Panc1 (cell line): Measurements from ENCODE around the gene DLL4. TPM values are rescaled to one million over a fixed set of nuclear protein-coding genes. Genes with fewer than 3 reads are reported as not detected.
A peak's percentile ranks its signal among the peaks of the same experiment; 100 is the strongest.

Source experiments
- ATAC-seq: fragments of 200-7000 bp; cut with Tn5 transposase; 2 replicates; pipeline ENCODE4 v1.9.1; 2020; ENCODE audit warnings: mild to moderate bottlenecking, moderate library complexity
- BruUV-seq: library from RNA; stranded (reverse); fragments of 400-500 nt; replicated peaks from 2 replicates; lab custom pipeline; 2021; lab: Mats Ljungman, UMichigan
- CTCF ChIA-PET: fragments of 300-600 bp; sonication (Branson Sonifier 250); formaldehyde crosslinking; loops from one replicate; lab custom pipeline; 2022; ENCODE audit warnings: antibody characterized with exemption; lab: Charles Lee
- POLR2A ChIA-PET: fragments of 300-600 bp; sonication (Branson Sonifier 250); formaldehyde crosslinking; loops from one replicate; lab custom pipeline; 2022; ENCODE audit warnings: antibody characterized with exemption; lab: Charles Lee
- DNase-seq: peaks from one replicate; pipeline ENCODE4 v3.0.0-alpha.2; 2010; ENCODE audit warnings: low read depth, low spot score
- H3K27ac ChIP-seq: 2 replicates; pipeline ENCODE4 v1.5.1; 2011; ENCODE audit warnings: mild to moderate bottlenecking, low read length, inconsistent platforms
- H3K27me3 ChIP-seq: fragments of 200-500 bp; sonication (Bioruptor generic); 2 replicates; pipeline ENCODE4 v1.6.0; 2014; ENCODE audit warnings: low read length, inconsistent platforms; ENCODE audit not compliant: control insufficient read depth, insufficient read depth
- H3K36me3 ChIP-seq: fragments of 200-500 bp; sonication (Bioruptor generic); 2 replicates; pipeline ENCODE4 v1.5.1; 2014; ENCODE audit warnings: inconsistent platforms, mild to moderate bottlenecking, low read length, moderate library complexity; ENCODE audit not compliant: control insufficient read depth, insufficient read depth
- H3K4me1 ChIP-seq: 2 replicates; pipeline ENCODE4 v1.5.1; 2011; ENCODE audit warnings: inconsistent platforms, mild to moderate bottlenecking, low read length, moderate library complexity; ENCODE audit not compliant: control insufficient read depth, insufficient read depth
- H3K4me3 ChIP-seq, 2 experiments: 2 replicates each; pipeline ENCODE4 v1.5.1; 2011 to 2012; ENCODE audit warnings: low read depth in 2 of 2, low read length in 2 of 2, mild to moderate bottlenecking in 2 of 2, inconsistent platforms in 1 of 2, moderate library complexity in 1 of 2
- H3K9me3 ChIP-seq: fragments of 200-500 bp; sonication (Bioruptor generic); 2 replicates; pipeline ENCODE4 v1.5.1; 2014; ENCODE audit warnings: low read depth, mild to moderate bottlenecking, inconsistent platforms, low read length, moderate library complexity; ENCODE audit not compliant: control insufficient read depth, insufficient read depth
- POLR2AphosphoS5 ChIP-seq: IDR thresholded peaks from 2 replicates; pipeline ENCODE4 v1.6.1; 2012; ENCODE audit warnings: mild to moderate bottlenecking, low read depth, low read length, moderate library complexity
- SIN3A ChIP-seq: IDR thresholded peaks from 2 replicates; pipeline ENCODE4 v1.6.1; 2012; ENCODE audit warnings: low read depth, mild to moderate bottlenecking, low read length, moderate library complexity, borderline replicate concordance; ENCODE audit not compliant: insufficient read depth
- TCF7L2 ChIP-seq: IDR thresholded peaks from 2 replicates; pipeline ENCODE4 v1.6.1; 2011; ENCODE audit warnings: mild to moderate bottlenecking, low read depth, low read length, inconsistent platforms
- in situ Hi-C: cut with HindIII; loops from 2 replicates; pipeline ENCODE4 v1.10.0; 2016; ENCODE audit warnings: low sequenced_read_pairs, low pct_unique_long_range_greater_than_20kb
- intact Hi-C: fragments of 100-400 bp; cut with micrococcal nuclease; formaldehyde crosslinking; loops from one replicate; pipeline ENCODE4 v1.10.0; 2022; ENCODE audit not compliant: unreplicated experiment
- total RNA-seq: library from RNA; stranded (reverse); gene quantifications from one replicate; pipeline ENCODE4 v1.2.1, GENCODE V29; 2021; ENCODE audit not compliant: unreplicated experiment
- TF ChIP-seq, protein P1 (sequence below), 2 experiments: IDR thresholded peaks; 2 replicates each; pipeline ENCODE4 v1.6.1; 2011 to 2012; ENCODE audit warnings: low read depth in 2 of 2, control low read depth in 1 of 2, low read length in 1 of 2, mild to moderate bottlenecking in 1 of 2, moderate library complexity in 1 of 2; ENCODE audit not compliant: insufficient read depth in 1 of 2
- TF ChIP-seq, protein P2 (sequence below): fragments of 450-650 bp; IDR thresholded peaks from 2 replicates; pipeline ENCODE4 v1.5.1; 2017; ENCODE audit warnings: mild to moderate bottlenecking

Gene DLL4
- total RNA-seq, 1 experiment from 2014 or later: 0.31 TPM

GRCh38 chr15:40941068-40941527 lies 12.0 kb downstream of the DLL4 start:
- no TSS peak for BruUV-seq
- intact Hi-C loops: loop anchor here (10.0 kb wide), 1 partner anchor 244 kb away; no protein-coding TSS in a partner anchor
- ChIA-PET CTCF (interaction anchor here (0.6 to 1.6 kb wide), 7 partner anchors 11 to 175 kb away, joined by 3 to 8 read pairs (median 3); partner anchors contain the start of gene INO80), POLR2A (interaction anchor here (0.6 kb wide), 1 partner anchor 40 kb away, joined by 5 read pairs; no protein-coding TSS in a partner anchor)
- peak overlapping the region; percentile 76 for H3K27ac ChIP-seq
- H3K27me3 ChIP-seq: no peaks in the 10 kb centered on the region
- no peaks in the 10 kb centered on the region for H3K9me3 ChIP-seq
- H3K4me3 ChIP-seq: peak overlapping the region; percentile 50 to 51
- no peak; the same call in 1 of the 2 replicates for ATAC-seq
- TF ChIP-seq POLR2AphosphoS5 (no peak), TCF7L2 (no peak), SIN3A (no peak)
- TF ChIP-seq, protein P1, sequence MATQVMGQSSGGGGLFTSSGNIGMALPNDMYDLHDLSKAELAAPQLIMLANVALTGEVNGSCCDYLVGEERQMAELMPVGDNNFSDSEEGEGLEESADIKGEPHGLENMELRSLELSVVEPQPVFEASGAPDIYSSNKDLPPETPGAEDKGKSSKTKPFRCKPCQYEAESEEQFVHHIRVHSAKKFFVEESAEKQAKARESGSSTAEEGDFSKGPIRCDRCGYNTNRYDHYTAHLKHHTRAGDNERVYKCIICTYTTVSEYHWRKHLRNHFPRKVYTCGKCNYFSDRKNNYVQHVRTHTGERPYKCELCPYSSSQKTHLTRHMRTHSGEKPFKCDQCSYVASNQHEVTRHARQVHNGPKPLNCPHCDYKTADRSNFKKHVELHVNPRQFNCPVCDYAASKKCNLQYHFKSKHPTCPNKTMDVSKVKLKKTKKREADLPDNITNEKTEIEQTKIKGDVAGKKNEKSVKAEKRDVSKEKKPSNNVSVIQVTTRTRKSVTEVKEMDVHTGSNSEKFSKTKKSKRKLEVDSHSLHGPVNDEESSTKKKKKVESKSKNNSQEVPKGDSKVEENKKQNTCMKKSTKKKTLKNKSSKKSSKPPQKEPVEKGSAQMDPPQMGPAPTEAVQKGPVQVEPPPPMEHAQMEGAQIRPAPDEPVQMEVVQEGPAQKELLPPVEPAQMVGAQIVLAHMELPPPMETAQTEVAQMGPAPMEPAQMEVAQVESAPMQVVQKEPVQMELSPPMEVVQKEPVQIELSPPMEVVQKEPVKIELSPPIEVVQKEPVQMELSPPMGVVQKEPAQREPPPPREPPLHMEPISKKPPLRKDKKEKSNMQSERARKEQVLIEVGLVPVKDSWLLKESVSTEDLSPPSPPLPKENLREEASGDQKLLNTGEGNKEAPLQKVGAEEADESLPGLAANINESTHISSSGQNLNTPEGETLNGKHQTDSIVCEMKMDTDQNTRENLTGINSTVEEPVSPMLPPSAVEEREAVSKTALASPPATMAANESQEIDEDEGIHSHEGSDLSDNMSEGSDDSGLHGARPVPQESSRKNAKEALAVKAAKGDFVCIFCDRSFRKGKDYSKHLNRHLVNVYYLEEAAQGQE (IDR thresholded peaks at IDR 0.05; ENCODE audit: insufficient read depth in 1 of 2, low read depth in 2 of 2, low read length in 1 of 2): no peak
- TF ChIP-seq, protein P2, sequence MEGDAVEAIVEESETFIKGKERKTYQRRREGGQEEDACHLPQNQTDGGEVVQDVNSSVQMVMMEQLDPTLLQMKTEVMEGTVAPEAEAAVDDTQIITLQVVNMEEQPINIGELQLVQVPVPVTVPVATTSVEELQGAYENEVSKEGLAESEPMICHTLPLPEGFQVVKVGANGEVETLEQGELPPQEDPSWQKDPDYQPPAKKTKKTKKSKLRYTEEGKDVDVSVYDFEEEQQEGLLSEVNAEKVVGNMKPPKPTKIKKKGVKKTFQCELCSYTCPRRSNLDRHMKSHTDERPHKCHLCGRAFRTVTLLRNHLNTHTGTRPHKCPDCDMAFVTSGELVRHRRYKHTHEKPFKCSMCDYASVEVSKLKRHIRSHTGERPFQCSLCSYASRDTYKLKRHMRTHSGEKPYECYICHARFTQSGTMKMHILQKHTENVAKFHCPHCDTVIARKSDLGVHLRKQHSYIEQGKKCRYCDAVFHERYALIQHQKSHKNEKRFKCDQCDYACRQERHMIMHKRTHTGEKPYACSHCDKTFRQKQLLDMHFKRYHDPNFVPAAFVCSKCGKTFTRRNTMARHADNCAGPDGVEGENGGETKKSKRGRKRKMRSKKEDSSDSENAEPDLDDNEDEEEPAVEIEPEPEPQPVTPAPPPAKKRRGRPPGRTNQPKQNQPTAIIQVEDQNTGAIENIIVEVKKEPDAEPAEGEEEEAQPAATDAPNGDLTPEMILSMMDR: no peak
- no peaks in the 10 kb centered on the region for H3K36me3 ChIP-seq
- H3K4me1 ChIP-seq: peaks cover 19% of the 10 kb centered on the region
- DNase-seq: no peak
- in situ Hi-C loops: no loop called here

DNA sequence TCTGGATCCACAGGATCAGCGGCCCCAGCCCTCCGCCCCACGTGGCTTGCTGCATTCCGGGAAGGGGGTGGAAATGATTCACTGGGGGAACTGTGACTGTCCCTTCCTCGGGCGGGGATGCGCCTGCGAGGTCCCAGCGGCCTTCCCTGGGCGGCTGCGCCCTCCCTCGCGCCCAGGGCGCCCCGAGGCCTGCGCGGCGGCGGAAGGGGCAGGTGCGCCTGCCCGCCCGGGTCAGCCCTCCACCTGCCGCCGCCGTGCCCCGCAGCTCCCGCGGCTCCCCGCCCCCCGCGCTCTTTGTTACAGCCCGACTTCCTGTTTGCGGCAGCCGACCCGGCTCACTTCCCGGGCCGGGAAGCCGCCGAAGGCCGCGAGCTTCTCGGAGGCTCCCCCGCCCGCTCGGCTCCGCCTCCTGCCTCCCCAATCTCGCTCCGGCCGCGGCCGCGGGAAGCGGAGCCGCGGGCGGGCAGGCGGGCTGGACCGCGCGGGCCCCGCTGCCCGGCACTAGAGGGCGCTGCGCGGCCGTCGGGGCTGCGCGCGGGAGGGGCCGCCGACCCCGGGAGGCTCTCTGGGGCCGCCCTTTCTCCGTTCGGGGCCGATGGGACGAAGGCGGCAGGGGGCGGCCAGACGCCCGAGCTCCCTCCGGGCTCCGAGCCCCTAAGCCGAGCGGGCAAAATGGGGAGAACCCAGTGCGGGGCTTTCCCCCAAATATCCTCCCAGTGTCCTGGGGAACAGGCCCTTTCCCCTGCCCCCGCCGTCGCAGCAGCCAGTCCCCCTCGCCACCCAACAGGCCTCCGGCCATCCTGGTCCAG lies 12.6 kb downstream of the DLL4 start:
- Histone ChIP-seq H3K27me3 (no peaks in the 10 kb centered on the region), H3K4me1 (peaks cover 19% of the 10 kb centered on the region), H3K27ac (peak overlapping the region; percentile 79), H3K9me3 (no peaks in the 10 kb centered on the region), H3K4me3 (peak overlapping the region; percentile 50 to 51), H3K36me3 (no peaks in the 10 kb centered on the region)
- TF ChIP-seq SIN3A: peak; percentile 18; the same call in 1 of the 2 replicates
- TF ChIP-seq, protein P2: peak; percentile 99
- peak; percentile 54 for TF ChIP-seq POLR2AphosphoS5
- TF ChIP-seq, protein P1 (IDR thresholded peaks at IDR 0.05; ENCODE audit: insufficient read depth in 1 of 2, low read depth in 2 of 2, low read length in 1 of 2): no peak
- no peak; the same call in 1 of the 2 replicates for TF ChIP-seq TCF7L2
- in situ Hi-C loops (no loop called here), intact Hi-C loops (loop anchor here (10.0 kb wide), 1 partner anchor 243 kb away; no protein-coding TSS in a partner anchor)
- DNase-seq (no peak), ATAC-seq (peak; percentile 91)
- BruUV-seq: no TSS peak
- ChIA-PET CTCF (interaction anchor here (0.6 to 1.6 kb wide), 11 partner anchors 9 to 174 kb away, joined by 3 to 8 read pairs (median 3); partner anchors contain the start of gene INO80), POLR2A (interaction anchor here (0.6 kb wide), 1 partner anchor 40 kb away, joined by 5 read pairs; no protein-coding TSS in a partner anchor)
